Measurements from ENCODE around the gene ANTXR1. TPM values are rescaled to one million over a fixed set of nuclear protein-coding genes. Genes with fewer than 3 reads are reported as not detected.

ANTXR1 gene
- total and polyA plus RNA-seq, 2 of the 8 experiments (the other 6 are each of a cell fraction or from before 2014, with no cell fraction given), result 15.8 to 44.3 TPM

- H3K79me1 ChIP-seq (ENCODE audit: low read depth, low read length), result no peaks in the 10 kb centered on the region
- H3K27me3 ChIP-seq (replicated peaks in 1 of 4; ENCODE audit: control insufficient read depth in 3 of 4, extremely low read depth in 1 of 4, insufficient read depth in 3 of 4, low read length in 3 of 4), result no peaks in the 10 kb centered on the region
- no peaks in the 10 kb centered on the region for H4K20me1 ChIP-seq (replicated peaks in 1 of 2; ENCODE audit: control insufficient read depth in 1 of 2, insufficient read depth in 2 of 2, low read length in 2 of 2)
- H3K23me2 ChIP-seq (ENCODE audit: low read depth, low read length), result no peaks in the 10 kb centered on the region
- no peak overlapping the region for H2AFZ ChIP-seq (ENCODE audit: low read length)
- H3K79me2 ChIP-seq (ENCODE audit: control insufficient read depth in 1 of 2, insufficient read depth in 2 of 2, low read length in 2 of 2), result no peaks in the 10 kb centered on the region
- ChIA-PET POLR2A (ENCODE audit: partially characterized antibody) (interaction anchor here (1.1 kb wide), 1 partner anchor 12 kb away, joined by 3 read pairs; no protein-coding TSS in a partner anchor), CTCF (ENCODE audit: partially characterized antibody) (no interaction called here)
- H3K27ac ChIP-seq (ENCODE audit: low read depth, low read length), result no peak overlapping the region
- H3K18ac ChIP-seq (ENCODE audit: extremely low read depth, low read length), result no peak overlapping the region
- no peaks in the 10 kb centered on the region for H3K4me1 ChIP-seq (replicated peaks in 1 of 4; ENCODE audit: control insufficient read depth in 3 of 4, insufficient read depth in 4 of 4, low read length in 3 of 4)
- TF ChIP-seq MAFK (IDR thresholded peaks at IDR 0.05; ENCODE audit: low read depth, low read length) (no peak), HDAC6 (IDR thresholded peaks at IDR 0.05; ENCODE audit: low read depth, low read length) (no peak), PHF8 (conservative IDR thresholded peaks at IDR 0.05; ENCODE audit: low read depth, low read length) (no peak), NANOG (IDR thresholded peaks at IDR 0.05; ENCODE audit: insufficient read depth, low read depth, low read length, poor library complexity, severe bottlenecking) (no peak), POLR2AphosphoS5 (IDR thresholded peaks at IDR 0.05; ENCODE audit: low read depth, low read length) (no peak), SRF (IDR thresholded peaks at IDR 0.05; ENCODE audit: low read depth, low read length) (no peak), KDM5A (IDR thresholded peaks at IDR 0.05; ENCODE audit: low read length) (no peak), SP2 (IDR thresholded peaks at IDR 0.05; ENCODE audit: low read length) (no peak)
- TF ChIP-seq, protein P1, sequence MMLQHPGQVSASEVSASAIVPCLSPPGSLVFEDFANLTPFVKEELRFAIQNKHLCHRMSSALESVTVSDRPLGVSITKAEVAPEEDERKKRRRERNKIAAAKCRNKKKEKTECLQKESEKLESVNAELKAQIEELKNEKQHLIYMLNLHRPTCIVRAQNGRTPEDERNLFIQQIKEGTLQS (IDR thresholded peaks at IDR 0.05; ENCODE audit: insufficient read depth, low read depth, low read length), result no peak
- WGBS, 2 experiments (ENCODE audit: extremely low coverage in 1 of 2, insufficient coverage in 1 of 2, insufficient read length in 1 of 2, insufficient replicate concordance in 2 of 2, low coverage in 1 of 2, low lambda C conversion rate in 2 of 2, missing lambda C conversion rate in 1 of 2), result 84% methylated on average over 4 of the region's 4 CpGs; no CpG with 5 or more reads in 1 of the 2 experiments
- no peak overlapping the region for H3K4ac ChIP-seq (replicated peaks; ENCODE audit: insufficient read length, low read depth, low read length)
- H2BK12ac ChIP-seq (ENCODE audit: low read depth, low read length), result no peak overlapping the region
- H3K36me3 ChIP-seq (ENCODE audit: control insufficient read depth in 2 of 4, insufficient read depth in 4 of 4, low read length in 3 of 4), result peaks cover 0 to 3% (median 0%) of the 10 kb centered on the region in 4 experiments; a peak in 2 of 8 replicates
- H3K4me2 ChIP-seq (ENCODE audit: insufficient read depth in 1 of 2, low read depth in 2 of 2, low read length in 2 of 2), result no peak overlapping the region
- H3K9ac ChIP-seq (replicated peaks in 1 of 4; ENCODE audit: extremely low read depth in 1 of 4, low read depth in 3 of 4, low read length in 3 of 4), result no peak overlapping the region
- H2BK15ac ChIP-seq (ENCODE audit: low read length), result no peak overlapping the region
- H2BK20ac ChIP-seq (ENCODE audit: low read length), result no peak overlapping the region
- H3K9me3 ChIP-seq (ENCODE audit: insufficient read depth in 2 of 2, low read depth in 1 of 2, low read length in 1 of 2), result no peaks in the 10 kb centered on the region
- no peak overlapping the region for H4K91ac ChIP-seq (replicated peaks; ENCODE audit: insufficient read length, low read length)
- no peak overlapping the region for H3K23ac ChIP-seq (ENCODE audit: insufficient read length)
- DNase-seq (ENCODE audit: low read depth in 1 of 2, low spot score in 2 of 2), result no peak
- H2BK5ac ChIP-seq (ENCODE audit: low read depth, low read length), result no peak overlapping the region
- H3K4me3 ChIP-seq (ENCODE audit: extremely low read depth in 1 of 4, insufficient read depth in 2 of 4, low read depth in 3 of 4, low read length in 4 of 4), result no peak overlapping the region
- no peak overlapping the region for H3K56ac ChIP-seq (replicated peaks; ENCODE audit: insufficient read length, low read depth, low read length)
- H2AK5ac ChIP-seq (ENCODE audit: low read depth, low read length), result no peak overlapping the region
- no peak overlapping the region for H4K5ac ChIP-seq (ENCODE audit: insufficient read length, low read depth, low read length)
- no peak overlapping the region for H4K8ac ChIP-seq (ENCODE audit: extremely low read depth, insufficient read depth, low read length)
- no peak overlapping the region for H3K14ac ChIP-seq (ENCODE audit: insufficient read length)
- no peak overlapping the region for H2BK120ac ChIP-seq (replicated peaks; ENCODE audit: low read depth, low read length)
- no peak for FAIRE-seq
Observed at GRCh38 chr2:69131983-69132675, 119.2 kb downstream of the ANTXR1 start.

Measured in H1 (cell line).